ENCODE results near the gene TBCE.

TBCE gene

GRCh38 chr1:235401251-235401650 is 34.0 kb downstream of the TBCE start:
- TF ChIP-seq CTCF (IDR thresholded peaks at IDR 0.05; ENCODE audit: low read depth, low read length): no peak
- peak in 1 of 2 donors; percentile 20 for DNase-seq (ENCODE audit: low read depth in 2 of 2)
- H3K4me3 ChIP-seq (replicated peaks in 1 of 2; ENCODE audit: low read depth in 2 of 2, low read length in 2 of 2): no peak overlapping the region

- no peak for DNase-seq (ENCODE audit: low read depth in 2 of 2)
- TF ChIP-seq CTCF (IDR thresholded peaks at IDR 0.05; ENCODE audit: low read depth, low read length): no peak
Measured at GRCh38 chr1:235402457-235403200, 35.4 kb downstream of the TBCE start.

GRCh38 chr1:235403593-235403992 is 36.4 kb downstream of the TBCE start:
- no peak overlapping the region for H3K4me3 ChIP-seq (replicated peaks in 1 of 2; ENCODE audit: low read depth in 2 of 2, low read length in 2 of 2)
- DNase-seq (ENCODE audit: low read depth in 2 of 2): no peak
- TF ChIP-seq CTCF (IDR thresholded peaks at IDR 0.05; ENCODE audit: low read depth, low read length): no peak

More at GRCh38 chr1:235402457-235403200, 35.4 kb downstream of the TBCE start:
- no peak overlapping the region for H3K4me3 ChIP-seq (replicated peaks in 1 of 2; ENCODE audit: low read depth in 2 of 2, low read length in 2 of 2)

- H3K4me3 ChIP-seq (replicated peaks in 1 of 2; ENCODE audit: low read depth in 2 of 2, low read length in 2 of 2): no peak overlapping the region
- peak in 1 of 2 donors; percentile 19 for DNase-seq (ENCODE audit: low read depth in 2 of 2)
- no peak for TF ChIP-seq CTCF (IDR thresholded peaks at IDR 0.05; ENCODE audit: low read depth, low read length)
Measured at GRCh38 chr1:235404190-235404589, 37.0 kb downstream of the TBCE start.

GRCh38 chr1:235407419-235407818 is 40.2 kb downstream of the TBCE start:
- H3K4me3 ChIP-seq (replicated peaks in 1 of 2; ENCODE audit: low read depth in 2 of 2, low read length in 2 of 2): no peak overlapping the region
- no peak for TF ChIP-seq CTCF (IDR thresholded peaks at IDR 0.05; ENCODE audit: low read depth, low read length)
- DNase-seq (ENCODE audit: low read depth in 2 of 2): no peak

- DNase-seq (ENCODE audit: low read depth in 2 of 2): peak in 1 of 2 donors; percentile 29
- no peak for TF ChIP-seq CTCF (IDR thresholded peaks at IDR 0.05; ENCODE audit: low read depth, low read length)
- no peak overlapping the region for H3K4me3 ChIP-seq (replicated peaks in 1 of 2; ENCODE audit: low read depth in 2 of 2, low read length in 2 of 2)
Measured at GRCh38 chr1:235408503-235408960, 41.3 kb downstream of the TBCE start.
